ENCODE data around the gene HACD2. TPM values are rescaled to one million over a fixed set of nuclear protein-coding genes. Genes with fewer than 3 reads are reported as not detected.

The HACD2 gene
- total and polyA plus RNA-seq, 2 donors (not counting 3 experiments of a cell fraction or from before 2014, with no cell fraction given) = 17.0 to 20.9 TPM

DNA sequence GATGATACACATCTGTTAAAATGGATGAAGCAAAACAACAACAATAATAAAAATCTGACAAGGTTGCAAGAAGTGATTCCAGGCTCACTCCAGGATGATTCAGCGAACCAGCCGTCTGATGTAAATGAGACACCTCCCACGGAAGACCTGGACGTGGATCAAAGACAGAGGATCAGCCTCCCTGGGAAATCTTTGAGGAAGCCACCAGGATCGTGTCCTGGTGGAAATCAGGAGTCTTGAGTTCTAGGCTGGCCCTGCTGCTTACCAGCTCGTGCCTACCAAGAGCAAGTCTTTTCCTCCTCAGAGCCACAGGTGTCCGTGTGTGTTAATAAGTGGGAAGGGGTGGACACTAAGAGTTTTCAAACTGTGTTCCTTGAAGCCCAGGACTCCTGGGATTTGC is 120.6 kb downstream of the HACD2 start:
- H3K4me2 ChIP-seq (ENCODE audit: insufficient read depth, low read length) = no peak overlapping the region
- intact Hi-C loops (cut with micrococcal nuclease) (no loop called here), dilution Hi-C loops (cut with MboI; ENCODE audit: extremely low pct_ligation_motif_present, low sequenced_read_pairs) (no loop called here)
- BruUV-seq (replicated peaks) = no TSS peak
- no peaks in the 10 kb centered on the region for H3K9me3 ChIP-seq (replicated peaks; ENCODE audit: control insufficient read depth, insufficient read depth, low read length)
- H3K9me1 ChIP-seq (replicated peaks; ENCODE audit: control insufficient read depth, extremely low read depth, insufficient read depth, low read length) = no peaks in the 10 kb centered on the region
- no peak overlapping the region for H3K9ac ChIP-seq (replicated peaks; ENCODE audit: extremely low read depth, insufficient read depth, low read length)
- H3K4me3 ChIP-seq (replicated peaks in 1 of 3; ENCODE audit: insufficient read depth in 1 of 3, low read depth in 1 of 3, low read length in 3 of 3) = no peak overlapping the region
- no peaks in the 10 kb centered on the region for H3K36me3 ChIP-seq (ENCODE audit: control insufficient read depth in 2 of 2, extremely low read depth in 1 of 2, insufficient read depth in 2 of 2, low read length in 2 of 2)
- no peaks in the 10 kb centered on the region for H3K79me2 ChIP-seq (ENCODE audit: control insufficient read depth, insufficient read depth, low read length)
- no peak for TF ChIP-seq FOS (IDR thresholded peaks at IDR 0.05; ENCODE audit: borderline replicate concordance, insufficient read depth, low read length)
- FAIRE-seq = no peak
- peaks cover 18 to 20% of the 10 kb centered on the region in 2 experiments for H3K27me3 ChIP-seq (ENCODE audit: control insufficient read depth in 2 of 2, insufficient read depth in 2 of 2, low read length in 2 of 2)
- POLR2A ChIA-PET = no interaction called here
- H3K4me1 ChIP-seq (ENCODE audit: control insufficient read depth, extremely low read depth, insufficient read depth, low read length) = no peaks in the 10 kb centered on the region
- H4K20me1 ChIP-seq (replicated peaks; ENCODE audit: control insufficient read depth, extremely low read depth, insufficient read depth, low read length) = no peaks in the 10 kb centered on the region
- no peak overlapping the region for H2AFZ ChIP-seq (ENCODE audit: low read depth, low read length)
- no peak overlapping the region for H3K27ac ChIP-seq (ENCODE audit: insufficient read depth, low read depth, low read length)
- CTCF ChIA-PET = no interaction called here
- DNase-seq (ENCODE audit: low read depth, low spot score) = no peak

DNA sequence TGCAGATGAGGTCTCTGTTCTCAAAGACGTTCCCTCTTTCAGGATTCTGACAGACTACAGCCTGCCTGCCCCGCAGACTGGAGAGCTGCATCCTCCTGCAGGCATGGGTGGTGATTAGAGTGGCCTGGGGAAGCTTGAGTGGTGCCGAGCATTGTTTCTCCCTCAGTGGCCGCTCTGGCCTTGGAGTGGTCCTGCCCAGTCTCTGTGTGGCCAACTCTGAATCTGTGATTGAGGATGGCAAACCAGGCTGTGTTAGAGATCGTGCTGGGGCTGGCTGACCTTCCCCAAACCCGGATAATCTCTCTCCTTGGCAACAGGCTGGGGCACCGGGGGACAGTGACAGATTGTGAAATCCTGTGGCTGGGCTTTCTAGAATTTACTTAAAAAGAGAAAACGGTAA is 125.0 kb downstream of the HACD2 start:
- intact Hi-C loops (cut with micrococcal nuclease) = no loop called here
- H4K20me1 ChIP-seq (replicated peaks; ENCODE audit: control insufficient read depth, extremely low read depth, insufficient read depth, low read length) = no peaks in the 10 kb centered on the region
- H3K9ac ChIP-seq (replicated peaks; ENCODE audit: extremely low read depth, insufficient read depth, low read length) = no peak overlapping the region
- H3K79me2 ChIP-seq (ENCODE audit: control insufficient read depth, insufficient read depth, low read length) = no peaks in the 10 kb centered on the region
- DNase-seq (ENCODE audit: low read depth, low spot score) (no peak), FAIRE-seq (no peak)
- H3K9me1 ChIP-seq (replicated peaks; ENCODE audit: control insufficient read depth, extremely low read depth, insufficient read depth, low read length) = no peaks in the 10 kb centered on the region
- H3K36me3 ChIP-seq (ENCODE audit: control insufficient read depth in 2 of 2, extremely low read depth in 1 of 2, insufficient read depth in 2 of 2, low read length in 2 of 2) = no peaks in the 10 kb centered on the region
- H3K4me2 ChIP-seq (ENCODE audit: insufficient read depth, low read length) = no peak overlapping the region
- H2AFZ ChIP-seq (ENCODE audit: low read depth, low read length) = no peak overlapping the region
- no peak overlapping the region for H3K4me3 ChIP-seq (replicated peaks in 1 of 3; ENCODE audit: insufficient read depth in 1 of 3, low read depth in 1 of 3, low read length in 3 of 3)
- TF ChIP-seq EZH2 (IDR thresholded peaks at IDR 0.05; ENCODE audit: borderline replicate concordance, low read depth, low read length, severe bottlenecking) = no peak
- no peak for TF ChIP-seq JUN (IDR thresholded peaks at IDR 0.05; ENCODE audit: borderline replicate concordance, insufficient read depth, insufficient read length, low read depth)
- no peak for TF ChIP-seq GATA2 (IDR thresholded peaks at IDR 0.05; ENCODE audit: insufficient read depth, insufficient read length, low read depth, low read length)
- TF ChIP-seq, protein P1, sequence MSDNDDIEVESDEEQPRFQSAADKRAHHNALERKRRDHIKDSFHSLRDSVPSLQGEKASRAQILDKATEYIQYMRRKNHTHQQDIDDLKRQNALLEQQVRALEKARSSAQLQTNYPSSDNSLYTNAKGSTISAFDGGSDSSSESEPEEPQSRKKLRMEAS (IDR thresholded peaks at IDR 0.05; ENCODE audit: insufficient read depth, insufficient read length) = no peak
- dilution Hi-C loops (cut with MboI; ENCODE audit: extremely low pct_ligation_motif_present, low sequenced_read_pairs) = no loop called here
- ChIA-PET CTCF (interaction anchor here (0.7 to 1.4 kb wide), 2 partner anchors 11 to 30 kb away, joined by 3 read pairs; no protein-coding TSS in a partner anchor), POLR2A (no interaction called here)
- no peaks in the 10 kb centered on the region for H3K9me3 ChIP-seq (replicated peaks; ENCODE audit: control insufficient read depth, insufficient read depth, low read length)
- no peaks in the 10 kb centered on the region for H3K4me1 ChIP-seq (ENCODE audit: control insufficient read depth, extremely low read depth, insufficient read depth, low read length)
- peaks cover 14 to 20% of the 10 kb centered on the region in 2 experiments for H3K27me3 ChIP-seq (ENCODE audit: control insufficient read depth in 2 of 2, insufficient read depth in 2 of 2, low read length in 2 of 2)
- BruUV-seq (replicated peaks) = no TSS peak
- H3K27ac ChIP-seq (ENCODE audit: insufficient read depth, low read depth, low read length) = no peak overlapping the region

All from endothelial cell of umbilical vein (primary cell).